HG03469 (cell line): ENCODE results near the gene BLNK.
"Not testable (repeated sequence)": the region's sequence is repeated elsewhere in the genome, so short reads cannot be mapped to it uniquely, and the experiment has no call there.

Experiments
- ATAC-seq: cut with Tn5 transposase; IDR thresholded peaks from one replicate; pipeline ENCODE4 v1.9.1; 2021; ENCODE audit warnings: mild to moderate bottlenecking, moderate library complexity, moderate number of reproducible peaks; ENCODE audit not compliant: unreplicated experiment

BLNK gene

DNA sequence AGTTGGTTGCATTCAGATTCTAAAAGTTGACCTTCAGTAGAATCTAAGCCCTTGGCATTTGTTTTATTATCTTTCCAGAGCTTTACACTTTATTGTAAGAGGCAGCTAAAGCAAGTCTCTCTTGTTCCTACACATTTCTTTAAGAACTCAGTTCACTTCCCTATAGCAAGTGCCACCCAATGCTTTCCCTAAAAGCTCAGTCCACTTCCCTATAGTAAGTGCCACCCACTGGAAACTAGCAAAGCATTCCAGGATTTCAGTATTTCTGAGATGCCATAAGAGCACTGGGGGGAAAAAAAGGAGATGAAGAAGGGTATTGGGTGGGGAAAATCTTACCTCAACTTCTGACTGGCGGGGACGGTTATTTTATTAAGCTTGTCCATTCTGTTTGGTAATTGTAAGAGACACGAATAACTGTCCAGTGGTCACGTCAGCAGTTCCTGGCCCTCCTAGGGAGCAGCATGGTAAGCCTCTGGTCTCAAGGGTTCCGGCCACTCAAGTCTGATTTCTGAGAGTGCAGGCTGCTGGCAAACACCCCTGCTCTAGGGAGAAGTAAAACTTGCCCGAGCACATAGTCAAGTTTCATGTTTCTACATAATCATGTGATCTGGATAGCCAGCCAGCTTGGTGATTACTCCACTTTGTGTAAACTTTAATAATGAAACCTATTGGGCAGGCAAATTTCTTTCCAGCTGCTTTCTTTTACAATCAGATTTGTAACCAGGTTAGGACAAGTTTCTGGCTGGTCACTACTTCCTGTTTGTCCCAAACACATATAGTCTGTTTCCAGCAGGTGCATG is at the start of gene BLNK:
Gene BLNK (minus strand): TSS at position 554 of the 800 bp plus-strand sequence. CDS start 171 bp downstream, at position 383.
- peak; percentile 51 for ATAC-seq

DNA sequence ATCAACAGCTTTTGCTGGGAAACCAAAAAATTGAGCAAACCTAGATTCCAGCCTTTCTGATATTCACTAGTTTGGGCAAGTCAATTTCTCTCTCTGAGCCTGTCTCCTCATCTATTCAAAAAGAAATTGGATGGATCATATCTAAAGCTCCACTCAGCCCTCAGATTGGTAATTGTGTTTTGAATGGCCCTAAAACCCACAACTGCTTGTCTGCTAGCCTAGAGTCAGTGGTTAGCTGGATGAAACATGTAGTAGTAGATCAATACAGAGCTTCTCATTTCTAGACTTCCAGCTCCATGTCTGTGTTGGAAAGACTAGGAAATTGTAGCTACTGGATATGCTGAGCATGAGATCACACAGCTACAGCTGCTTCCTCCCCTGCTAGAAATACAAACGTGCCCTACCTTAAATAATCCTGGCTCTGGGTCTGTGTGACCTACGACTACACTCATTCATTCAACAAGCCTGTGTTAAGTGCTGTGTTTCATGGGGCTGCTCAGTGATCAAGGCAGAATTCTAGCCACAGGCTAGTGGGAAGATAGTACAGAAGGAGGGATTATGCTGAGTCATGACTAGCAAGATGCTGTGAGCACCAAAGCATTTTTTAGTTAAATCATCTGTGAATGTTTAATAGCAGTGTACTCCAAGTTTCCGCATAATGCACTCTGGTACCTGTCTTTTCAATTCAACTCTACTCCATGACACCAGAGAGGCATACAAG is 48.5 kb upstream of the BLNK start:
- ATAC-seq, result no peak

DNA sequence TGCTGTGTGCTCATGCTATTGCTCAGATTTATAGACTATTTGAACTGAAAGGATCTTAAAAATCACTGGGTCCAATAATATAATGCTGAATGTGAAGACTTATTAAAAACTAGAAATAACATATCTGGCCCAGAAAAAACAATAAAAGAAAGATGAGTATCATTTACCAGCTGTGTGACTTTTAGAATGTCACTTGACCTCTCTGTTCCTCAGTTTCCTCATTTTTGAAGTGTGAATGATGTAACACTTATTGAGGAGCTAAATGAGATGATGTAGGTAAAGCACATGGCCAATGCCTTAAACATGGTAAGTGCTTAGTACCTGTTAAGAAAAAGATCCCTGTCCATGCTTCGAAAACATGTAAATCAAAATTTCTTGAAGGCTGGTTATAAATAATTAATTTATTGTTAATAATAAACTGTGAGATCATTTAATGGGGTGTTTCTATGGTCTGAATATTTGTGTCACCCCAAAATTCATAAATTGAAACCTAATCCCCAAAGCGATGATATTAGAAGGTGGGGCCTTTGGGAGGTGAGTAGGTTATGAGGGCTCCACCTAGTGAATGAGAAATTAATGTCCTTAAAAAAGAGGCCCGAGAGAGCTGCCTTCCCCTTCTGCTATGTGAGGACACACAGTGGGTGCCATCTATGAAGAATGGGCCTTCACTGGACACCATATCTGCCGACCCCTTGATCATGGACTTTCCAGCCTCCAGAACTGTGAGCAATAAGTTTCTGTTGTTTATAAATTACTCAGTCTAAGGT is 45.9 kb upstream of the BLNK start:
- ATAC-seq, result no peak

DNA sequence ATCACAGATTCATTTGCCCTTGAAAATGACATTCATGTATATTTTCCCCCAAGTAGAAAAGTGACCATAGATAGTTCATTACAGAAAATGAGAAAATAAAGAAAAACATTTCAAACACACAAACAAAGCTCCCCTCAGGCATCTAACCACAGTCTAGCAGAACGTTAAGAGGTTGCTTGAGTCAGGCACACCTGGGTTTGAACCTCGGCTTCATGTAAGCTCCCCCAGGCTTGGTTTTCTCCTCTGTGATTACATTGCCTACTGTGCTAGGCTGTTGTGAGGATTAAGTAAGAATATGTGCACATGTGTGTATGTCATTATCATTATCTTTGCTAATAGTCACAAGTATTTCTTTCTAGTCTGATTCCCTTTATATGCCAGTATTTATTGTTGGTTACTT is 42.0 kb upstream of the BLNK start:
- no peak for ATAC-seq

DNA sequence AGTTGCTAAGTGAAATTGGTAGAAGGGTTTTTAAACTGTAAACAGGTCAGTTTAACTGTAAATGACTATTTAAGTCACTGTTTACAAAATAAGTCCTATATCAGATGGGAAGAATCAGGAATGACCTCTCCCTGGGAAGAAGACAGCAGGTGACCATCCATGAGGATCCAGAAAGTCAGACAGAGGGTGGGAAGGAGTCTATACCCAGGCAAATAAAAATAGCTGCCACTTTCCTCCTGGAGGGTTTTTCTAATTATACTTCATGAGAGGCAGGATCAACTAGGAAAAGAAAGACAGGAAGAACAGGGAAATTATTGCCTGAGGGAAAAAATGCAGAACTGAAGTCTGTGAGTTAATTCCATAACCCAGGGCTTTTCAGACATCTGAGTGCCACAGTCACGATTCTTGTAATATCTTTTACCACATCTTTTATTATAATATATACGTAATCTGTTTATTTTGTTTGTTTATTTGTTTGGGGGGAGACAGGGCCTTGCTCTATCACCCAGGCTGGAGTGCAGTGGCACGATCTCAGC is 39.9 kb upstream of the BLNK start:
- ATAC-seq, result no peak

DNA sequence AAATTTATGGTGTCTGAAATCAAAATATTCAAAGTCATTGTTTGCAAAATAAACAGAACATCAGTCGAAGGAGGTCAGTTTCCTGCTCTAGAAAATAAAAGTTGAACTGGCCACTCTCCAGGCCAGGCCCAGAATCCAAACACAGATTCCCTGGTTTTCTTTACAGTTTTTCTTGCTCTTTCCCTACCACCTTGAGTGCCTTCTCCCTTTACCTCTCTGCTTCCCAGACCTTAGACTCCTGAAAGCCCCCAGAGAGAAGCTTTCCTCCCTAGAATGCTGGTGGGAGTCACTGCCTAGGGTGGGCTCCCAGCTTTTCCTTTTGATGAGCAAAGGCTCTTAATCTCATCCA is 38.9 kb upstream of the BLNK start:
- no peak for ATAC-seq

DNA sequence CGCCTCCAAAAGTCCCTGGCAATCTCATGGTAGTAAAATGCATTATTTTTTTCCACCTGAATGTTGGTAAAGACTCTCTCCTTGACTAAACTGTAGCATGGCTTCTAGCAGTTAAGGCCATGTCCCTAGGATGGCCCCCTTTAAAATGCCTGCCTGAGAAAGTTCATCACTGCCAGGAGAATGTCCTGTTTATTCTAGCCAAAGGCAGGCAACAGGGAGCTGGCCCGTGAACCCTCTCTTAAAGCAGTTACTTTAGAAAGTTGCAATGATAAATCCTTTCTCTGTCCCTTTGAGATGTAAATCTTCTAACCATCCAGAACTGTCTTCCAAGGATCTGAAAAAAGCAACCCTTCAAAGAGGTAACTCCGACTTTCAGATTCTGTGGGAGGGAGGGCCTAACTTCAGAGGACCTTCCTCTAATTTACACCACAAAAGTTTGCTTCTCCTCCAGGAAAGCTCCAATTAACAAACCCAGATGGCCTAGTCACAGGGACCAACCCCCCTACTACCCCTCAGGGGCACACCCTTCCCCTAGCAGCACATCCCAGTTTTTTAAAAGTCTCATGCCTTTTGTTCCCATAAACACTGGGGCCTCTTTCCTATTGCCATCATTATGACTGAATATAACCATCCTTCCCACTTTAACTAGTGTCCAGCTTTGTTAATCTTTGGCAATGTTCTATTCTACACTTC is 38.4 kb upstream of the BLNK start:
- no peak for ATAC-seq

DNA sequence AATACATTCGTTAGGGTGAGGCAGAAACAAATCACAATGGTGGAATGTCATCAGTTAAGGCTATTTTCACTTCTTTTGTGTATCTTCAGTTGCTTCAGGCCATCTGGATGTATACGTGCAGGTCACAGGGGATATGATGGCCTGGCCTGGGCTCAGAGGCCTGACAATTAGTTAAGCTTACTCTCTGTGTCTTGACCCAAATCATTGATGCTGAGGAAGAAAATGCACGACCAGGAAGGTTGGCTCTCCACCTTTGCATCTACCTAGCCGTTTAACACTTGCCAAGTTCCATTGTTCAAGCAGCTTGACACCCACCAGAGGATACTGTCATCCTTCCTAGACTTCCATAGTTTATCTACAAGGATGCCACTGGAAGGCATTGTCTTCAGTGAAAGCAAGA is 37.5 kb upstream of the BLNK start:
- ATAC-seq, result not testable (repeated sequence)

DNA sequence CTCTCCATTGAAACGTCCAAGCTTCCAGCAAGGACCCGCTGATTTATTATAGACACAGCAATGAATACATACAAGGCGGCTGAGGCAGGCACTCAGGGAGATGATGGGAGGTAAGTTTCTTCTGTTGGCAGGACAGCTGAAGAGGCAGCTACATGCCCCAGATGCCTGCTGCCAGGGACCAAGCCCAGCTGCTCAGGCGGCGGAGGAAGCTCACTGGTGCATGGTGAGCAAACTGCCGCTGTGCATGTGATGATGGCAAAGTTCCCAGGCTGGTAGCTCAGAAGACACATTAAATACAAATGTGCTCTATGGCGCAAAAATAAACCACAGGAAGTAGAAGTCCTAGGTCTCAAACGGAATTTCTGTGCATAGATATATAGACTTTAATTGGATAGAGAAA is 35.1 kb upstream of the BLNK start:
- ATAC-seq, result no peak

DNA sequence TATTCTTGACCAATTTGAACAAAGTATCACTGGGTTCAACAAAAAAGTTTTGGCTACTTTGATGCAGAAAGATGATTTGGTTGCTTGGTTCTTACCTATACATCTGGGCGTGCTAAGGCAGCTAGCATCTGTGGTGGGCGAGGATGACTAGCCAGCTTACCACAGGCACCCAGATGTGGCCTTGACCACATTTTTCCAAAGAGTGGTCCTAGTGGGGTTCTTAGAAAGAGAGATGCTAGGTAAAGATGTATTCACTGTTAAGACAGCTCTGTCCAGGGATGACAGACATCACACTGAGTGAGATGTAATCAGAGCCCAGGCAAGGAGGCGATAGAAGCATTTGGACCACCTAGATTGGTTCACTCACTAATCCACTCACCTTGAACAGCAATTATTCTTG is 33.6 kb upstream of the BLNK start:
- no peak for ATAC-seq

DNA sequence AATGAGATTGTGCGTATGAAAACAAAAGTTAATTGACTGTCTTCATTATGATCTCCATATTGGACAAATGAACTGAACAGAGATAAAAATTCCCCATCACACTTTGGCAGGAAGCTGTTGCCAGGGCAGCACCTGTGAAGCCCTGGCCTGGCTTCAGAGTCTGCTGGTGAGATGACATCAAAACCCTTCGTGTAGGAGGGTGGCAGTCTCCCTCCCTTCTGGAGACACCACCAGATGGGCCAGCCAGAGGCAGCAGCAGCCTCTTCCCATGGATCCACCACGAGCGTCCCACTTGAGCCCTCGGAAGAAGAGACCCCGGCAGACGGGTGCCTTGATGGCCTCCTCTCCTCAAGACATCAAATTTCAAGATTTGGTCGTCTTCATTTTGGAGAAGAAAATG is 32.9 kb upstream of the BLNK start, which contains the start of gene DNTT:
Gene DNTT (plus strand): TSS at position 205 of the 400 bp plus-strand sequence. CDS start 64 bp downstream, at position 269.
- no peak for ATAC-seq

DNA sequence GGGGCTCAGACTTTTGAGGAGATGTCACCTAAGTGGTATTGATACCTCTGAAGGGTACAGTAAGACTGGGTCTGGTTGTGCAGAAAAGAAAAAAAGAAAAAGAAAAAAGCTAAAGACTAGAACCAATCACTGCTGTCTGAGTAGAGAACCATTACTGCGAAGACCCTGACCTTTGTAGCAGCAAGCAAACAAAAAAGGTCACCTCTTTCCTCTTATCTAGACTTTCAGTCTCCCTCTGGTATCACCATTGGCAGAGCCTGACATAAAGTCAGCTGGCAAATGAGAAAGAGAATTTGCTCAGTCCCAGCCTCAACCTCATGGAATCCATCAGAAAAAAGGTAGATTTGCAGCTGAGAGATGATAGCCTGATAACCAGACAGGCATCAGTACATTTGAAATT is 30.2 kb upstream of the BLNK start:
- no peak for ATAC-seq

DNA sequence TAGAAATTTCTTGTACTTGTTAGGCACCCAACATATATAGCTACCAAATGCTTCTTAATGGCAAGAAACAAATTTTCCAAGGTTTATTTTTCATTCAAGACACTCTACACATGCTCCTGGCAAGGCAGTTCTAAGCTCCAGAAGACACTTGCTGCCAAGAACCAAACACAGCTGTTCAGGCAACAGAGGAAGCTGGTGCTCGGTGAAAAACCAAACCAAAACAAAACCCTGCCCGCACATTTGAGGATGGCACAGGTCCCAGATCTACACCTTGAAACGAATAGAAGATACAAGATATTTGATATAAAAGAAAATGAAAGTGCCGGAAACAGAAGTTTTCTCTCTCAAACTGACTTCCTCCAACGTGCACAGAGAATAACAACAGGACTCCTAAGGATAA is 28.0 kb upstream of the BLNK start:
- ATAC-seq, result no peak

DNA sequence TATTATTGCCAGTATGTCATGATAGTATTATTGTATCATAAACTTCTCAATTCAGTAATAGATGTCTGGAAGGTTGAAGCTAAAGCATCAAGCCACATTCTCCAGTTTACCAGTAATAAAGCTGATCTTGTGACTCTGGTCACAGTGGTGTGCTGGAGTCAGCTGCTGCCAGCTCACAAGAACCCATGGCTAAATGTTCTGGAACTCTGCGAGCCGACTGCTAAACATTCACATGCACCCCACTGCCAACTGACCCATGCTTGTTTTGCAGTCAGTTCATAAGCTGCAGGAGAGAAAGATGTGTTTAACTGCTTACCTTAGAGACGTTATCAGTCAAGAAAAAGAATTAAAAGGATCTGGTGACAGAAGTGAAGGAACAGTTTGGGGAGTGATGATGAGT is 27.0 kb upstream of the BLNK start:
- no peak for ATAC-seq

DNA sequence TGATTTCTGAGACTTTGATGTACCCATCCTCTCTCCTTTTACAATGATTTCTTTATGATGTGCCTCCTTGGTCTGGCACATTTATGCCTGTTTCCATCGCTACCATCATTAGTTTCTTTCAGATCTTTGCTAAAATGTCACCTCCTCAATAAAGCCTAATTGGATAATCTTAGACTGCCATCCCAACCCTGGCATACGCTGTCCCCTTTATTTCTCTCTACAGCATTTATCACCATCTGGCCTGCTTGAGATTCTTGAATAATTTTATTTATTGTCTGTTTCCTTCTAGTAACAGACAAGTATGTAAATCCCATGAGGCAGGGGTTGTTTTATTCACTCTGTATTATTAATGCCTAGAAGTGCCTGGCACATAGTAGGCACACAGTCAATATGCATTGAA is 26.1 kb upstream of the BLNK start:
- no peak for ATAC-seq

DNA sequence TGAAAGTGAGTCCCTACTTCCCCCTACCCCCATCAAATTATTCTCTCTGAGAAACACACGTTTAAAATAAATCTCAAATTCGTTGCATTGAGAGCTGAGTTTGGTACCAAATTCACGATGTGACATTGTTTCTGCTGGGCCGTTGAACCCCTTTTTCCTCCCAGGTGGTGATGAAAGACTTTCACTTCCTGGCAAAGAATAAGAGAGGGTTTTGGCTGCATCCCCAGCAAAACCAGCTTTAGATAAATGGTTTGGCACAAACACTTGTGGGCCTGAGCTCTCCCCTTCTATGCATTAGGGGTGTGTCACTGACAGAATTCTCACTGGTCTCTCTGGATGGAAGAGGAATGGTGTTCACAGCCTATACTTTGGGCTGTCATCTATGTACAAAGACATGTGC is 24.1 kb upstream of the BLNK start:
- no peak for ATAC-seq

DNA sequence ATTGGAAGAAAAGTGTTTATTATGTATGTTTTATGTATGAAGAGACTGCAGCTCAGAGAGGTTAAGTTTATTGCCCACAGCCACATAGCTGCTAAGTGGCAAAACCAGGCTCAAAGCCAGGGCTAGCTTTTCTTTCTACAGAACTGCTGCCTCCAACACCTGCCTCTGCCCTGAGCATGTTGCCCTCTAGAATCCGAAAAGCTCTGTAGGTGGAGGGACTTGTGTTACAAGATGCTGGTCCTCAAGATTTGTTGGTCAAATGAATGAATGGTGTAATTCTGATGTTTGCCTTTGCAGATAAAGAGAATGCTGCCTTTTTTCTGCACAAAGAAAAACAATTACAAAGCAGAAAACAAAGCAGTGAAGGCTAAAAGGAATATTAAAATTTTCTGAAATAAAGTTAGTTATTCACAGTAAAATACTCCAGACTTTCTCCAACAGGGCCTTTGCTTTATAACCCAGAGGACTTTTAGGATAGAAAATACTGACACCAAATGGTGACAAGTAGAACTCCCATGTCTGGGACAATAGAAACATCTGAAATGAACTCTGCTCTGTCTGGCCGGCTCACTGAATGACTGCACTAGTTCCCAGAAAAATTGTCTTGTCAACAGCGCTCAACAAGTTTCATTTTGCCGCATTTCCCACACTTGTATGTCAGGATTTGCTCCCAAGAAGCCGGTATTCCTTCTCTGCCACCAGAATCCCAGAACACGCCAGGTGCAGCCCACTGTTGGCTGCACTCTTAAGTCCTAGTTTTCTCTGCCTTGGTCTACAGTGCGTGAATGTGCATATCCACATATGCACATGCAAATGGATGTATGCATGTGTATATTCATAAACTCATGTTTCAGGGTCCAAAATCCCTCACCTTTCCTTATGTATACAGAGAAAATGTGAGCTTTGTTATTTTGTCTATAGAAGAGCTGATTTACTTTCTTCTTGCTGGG is 21.9 kb upstream of the BLNK start:
- peak; percentile 36 for ATAC-seq

DNA sequence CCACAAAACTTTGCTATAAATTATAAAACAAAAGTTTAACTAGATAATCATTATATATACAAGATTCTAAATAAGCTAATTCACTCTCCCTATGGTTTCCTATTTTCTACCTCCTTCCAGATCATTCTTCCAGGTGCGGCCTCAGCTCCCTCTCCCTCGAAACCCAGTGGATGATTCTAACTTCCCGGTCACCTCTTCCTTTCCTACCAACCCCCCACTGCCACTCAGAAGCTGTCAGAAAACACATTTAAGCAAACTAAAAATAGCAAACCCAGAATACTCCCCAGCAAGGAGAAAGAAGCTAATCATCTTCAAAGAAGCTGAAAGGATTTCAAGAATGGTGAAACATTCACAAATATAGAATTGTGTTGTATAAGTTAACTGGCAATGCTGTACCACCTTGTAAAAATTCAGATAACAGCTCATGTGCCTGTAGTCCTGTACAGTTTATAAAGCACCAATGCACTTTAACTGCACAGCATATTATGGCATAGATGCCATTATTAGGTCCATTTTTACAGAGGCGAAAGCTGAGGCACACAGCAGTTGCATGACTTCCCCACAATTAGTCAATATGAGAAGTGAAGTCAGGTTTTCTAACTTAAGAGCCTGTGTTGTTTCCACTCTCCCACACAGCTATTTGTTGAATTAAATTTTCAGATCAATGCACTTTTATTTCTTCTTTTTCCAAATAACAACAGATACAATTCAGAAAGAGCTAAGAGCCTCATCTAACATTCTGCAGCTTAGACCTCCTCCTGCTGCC is 19.2 kb upstream of the BLNK start:
- no peak for ATAC-seq
